Trophoblast cell (in vitro differentiated cells and primary cell): Measurements from ENCODE around the gene HOXA7.

Experiments
- DNase-seq, 2 donors: peaks; one replicate each; pipeline ENCODE4 v3.0.0-alpha.2; 2016
- H2AFZ ChIP-seq: 2 replicates; pipeline ENCODE4 v1.6.1; 2013; ENCODE audit warnings: low read length, moderate library complexity, mild to moderate bottlenecking; ENCODE audit not compliant: insufficient read depth, poor library complexity
- H2AK5ac ChIP-seq: 2 replicates; pipeline ENCODE4 v1.6.1; 2013; ENCODE audit warnings: mild to moderate bottlenecking, low read length
- H2BK120ac ChIP-seq: 2 replicates; pipeline ENCODE4 v1.6.1; 2013; ENCODE audit warnings: low read length, mild to moderate bottlenecking, moderate library complexity; ENCODE audit not compliant: insufficient read depth, poor library complexity
- H2BK12ac ChIP-seq: 2 replicates; pipeline ENCODE4 v1.6.1; 2013; ENCODE audit warnings: mild to moderate bottlenecking, low read length, moderate library complexity
- H2BK5ac ChIP-seq: 2 replicates; pipeline ENCODE4 v1.6.1; 2013; ENCODE audit warnings: low read length, low read depth, moderate library complexity, mild to moderate bottlenecking; ENCODE audit not compliant: poor library complexity
- H3K14ac ChIP-seq: 2 replicates; pipeline ENCODE4 v1.6.1; 2013; ENCODE audit warnings: mild to moderate bottlenecking, low read length
- H3K18ac ChIP-seq: 2 replicates; pipeline ENCODE4 v1.6.1; 2013; ENCODE audit warnings: mild to moderate bottlenecking, low read length
- H3K23ac ChIP-seq: 2 replicates; pipeline ENCODE4 v1.6.1; 2013; ENCODE audit warnings: low read length
- H3K27ac ChIP-seq: 2 replicates; pipeline ENCODE4 v1.5.1; 2013; ENCODE audit warnings: low read depth, mild to moderate bottlenecking, inconsistent platforms, low read length, moderate library complexity
- H3K27me3 ChIP-seq: 2 replicates; pipeline ENCODE4 v1.6.1; 2013; ENCODE audit warnings: inconsistent platforms, mild to moderate bottlenecking, low read length, moderate library complexity; ENCODE audit not compliant: insufficient read depth
- H3K36me3 ChIP-seq, 2 experiments: 1 replicate in 1 of 2; 2 replicates in 1 of 2; pipeline ENCODE4 v1.6.1; 2013; ENCODE audit warnings: low read length in 2 of 2, mild to moderate bottlenecking in 2 of 2, moderate library complexity in 1 of 2; ENCODE audit not compliant: insufficient read depth in 2 of 2, control insufficient read depth in 1 of 2
- H3K4ac ChIP-seq: 2 replicates; pipeline ENCODE4 v1.6.1; 2013; ENCODE audit warnings: low read depth, mild to moderate bottlenecking, low read length, moderate library complexity
- H3K4me1 ChIP-seq, 2 experiments: 1 replicate in 1 of 2; 2 replicates in 1 of 2; pipeline ENCODE4 v1.6.1; 2013; ENCODE audit warnings: low read length in 2 of 2, mild to moderate bottlenecking in 2 of 2, moderate library complexity in 1 of 2; ENCODE audit not compliant: insufficient read depth in 2 of 2, control insufficient read depth in 1 of 2
- H3K4me2 ChIP-seq: 2 replicates; pipeline ENCODE4 v1.6.1; 2013; ENCODE audit warnings: inconsistent platforms, mild to moderate bottlenecking, low read length, moderate library complexity
- H3K4me3 ChIP-seq: 2 replicates; pipeline ENCODE4 v1.5.1; 2013; ENCODE audit warnings: mild to moderate bottlenecking, low read depth, low read length, inconsistent platforms
- H3K79me1 ChIP-seq: one replicate; pipeline ENCODE4 v1.6.1; 2013; ENCODE audit warnings: low read length
- H3K79me2 ChIP-seq: 2 replicates; pipeline ENCODE4 v1.6.1; 2013; ENCODE audit warnings: low read length, mild to moderate bottlenecking; ENCODE audit not compliant: control insufficient read depth, insufficient read depth, poor library complexity
- H3K9ac ChIP-seq: 2 replicates; pipeline ENCODE4 v1.6.1; 2013; ENCODE audit warnings: mild to moderate bottlenecking, low read length
- H3K9me3 ChIP-seq: 2 replicates; pipeline ENCODE4 v1.6.1; 2013; ENCODE audit warnings: low read depth, mild to moderate bottlenecking, control low read depth, inconsistent platforms, low read length; ENCODE audit not compliant: insufficient read depth
- H4K12ac ChIP-seq: 2 replicates; pipeline ENCODE4 v1.6.1; 2013; ENCODE audit warnings: low read depth, mild to moderate bottlenecking, low read length, moderate library complexity
- H4K8ac ChIP-seq: 2 replicates; pipeline ENCODE4 v1.6.1; 2013; ENCODE audit warnings: low read depth, mild to moderate bottlenecking, low read length, moderate library complexity
- H4K91ac ChIP-seq: one replicate; pipeline ENCODE4 v1.6.1; 2013; ENCODE audit warnings: low read depth, mild to moderate bottlenecking, low read length, moderate library complexity
- WGBS: extraction: QIAGEN DNeasy Blood & Tissue Kit; methylation state at CpG from one replicate; pipeline ENCODE4 v1.1.7; 2013; ENCODE audit warnings: missing lambda C conversion rate; ENCODE audit not compliant: insufficient read length, insufficient coverage; ENCODE audit errors: extremely low coverage; 5-methylcytosine and 5-hydroxymethylcytosine counted together

HOXA7 gene

GRCh38 chr7:27147199-27148030 lies 9.1 kb downstream of the HOXA7 start, which contains the start of gene HOXA6:
HOXA6 (minus strand) TSS chr7:27147774; CDS start chr7:27147749, 25 bp downstream.
- H3K18ac ChIP-seq, result no peak within 1 kb of the TSS
- H3K23ac ChIP-seq, result no peak within 1 kb of the TSS
- no peak within 1 kb of the TSS for H3K4me2 ChIP-seq
- H4K8ac ChIP-seq, result no peak within 1 kb of the TSS
- WGBS, result no CpG with 5 or more reads among the region's 63 CpGs
- no peaks in the 10 kb centered on the region for H3K79me2 ChIP-seq
- peaks cover 90% of the 10 kb centered on the region for H3K27me3 ChIP-seq
- no peak within 1 kb of the TSS for H2BK5ac ChIP-seq
- no peak within 1 kb of the TSS for H4K12ac ChIP-seq
- peaks cover 3 to 11% of the 10 kb centered on the region in 2 experiments for H3K4me1 ChIP-seq
- H2BK12ac ChIP-seq, result no peak within 1 kb of the TSS
- no peaks in the 10 kb centered on the region for H3K36me3 ChIP-seq
- H2BK120ac ChIP-seq, result no peak within 1 kb of the TSS
- H3K4ac ChIP-seq, result no peak within 1 kb of the TSS
- H3K14ac ChIP-seq, result no peak within 1 kb of the TSS
- no peak within 1 kb of the TSS for H3K4me3 ChIP-seq
- H3K79me1 ChIP-seq, result no peaks in the 10 kb centered on the region
- H4K91ac ChIP-seq, result no peak within 1 kb of the TSS
- H2AFZ ChIP-seq, result no peak within 1 kb of the TSS
- peaks cover 42% of the 10 kb centered on the region for H3K9me3 ChIP-seq
- no peak within 1 kb of the TSS for H2AK5ac ChIP-seq
- DNase-seq, result no peak
- H3K9ac ChIP-seq, result no peak within 1 kb of the TSS
- no peak within 1 kb of the TSS for H3K27ac ChIP-seq

GRCh38 chr7:27146491-27147198 lies 9.8 kb downstream of the HOXA7 start:
- Histone ChIP-seq H3K14ac (no peak overlapping the region), H3K79me2 (no peaks in the 10 kb centered on the region), H2BK12ac (no peak overlapping the region), H2AFZ (no peak overlapping the region), H2BK5ac (no peak overlapping the region), H2BK120ac (no peak overlapping the region), H2AK5ac (no peak overlapping the region), H3K4ac (no peak overlapping the region), H3K23ac (no peak overlapping the region), H3K9ac (no peak overlapping the region), H4K8ac (no peak overlapping the region), H4K12ac (no peak overlapping the region), H3K4me3 (no peak overlapping the region), H3K27ac (no peak overlapping the region), H3K36me3 (no peaks in the 10 kb centered on the region), H3K4me1 (peaks cover 3 to 11% of the 10 kb centered on the region in 2 experiments), H3K18ac (no peak overlapping the region), H3K27me3 (peaks cover 90% of the 10 kb centered on the region), H3K79me1 (no peaks in the 10 kb centered on the region), H3K9me3 (peaks cover 42% of the 10 kb centered on the region), H3K4me2 (no peak overlapping the region), H4K91ac (no peak overlapping the region)
- DNase-seq, result no peak
- WGBS, result no CpG with 5 or more reads among the region's 5 CpGs

- H3K36me3 ChIP-seq, result no peaks in the 10 kb centered on the region
- no peaks in the 10 kb centered on the region for H3K79me2 ChIP-seq
- no peak overlapping the region for H3K4ac ChIP-seq
- no peak overlapping the region for H2AFZ ChIP-seq
- peaks cover 3 to 11% of the 10 kb centered on the region in 2 experiments for H3K4me1 ChIP-seq
- H3K4me3 ChIP-seq, result no peak overlapping the region
- H4K12ac ChIP-seq, result no peak overlapping the region
- no peak overlapping the region for H4K91ac ChIP-seq
- H2BK5ac ChIP-seq, result no peak overlapping the region
- H2BK12ac ChIP-seq, result no peak overlapping the region
- no peak overlapping the region for H4K8ac ChIP-seq
- WGBS, result no CpG with 5 or more reads among the region's 11 CpGs
- H3K23ac ChIP-seq, result no peak overlapping the region
- no peak overlapping the region for H3K14ac ChIP-seq
- H3K9ac ChIP-seq, result no peak overlapping the region
- no peak overlapping the region for H3K18ac ChIP-seq
- no peak overlapping the region for H3K27ac ChIP-seq
- no peak for DNase-seq
- H3K79me1 ChIP-seq, result no peaks in the 10 kb centered on the region
- no peak overlapping the region for H2AK5ac ChIP-seq
- peaks cover 42% of the 10 kb centered on the region for H3K9me3 ChIP-seq
- no peak overlapping the region for H3K4me2 ChIP-seq
- no peak overlapping the region for H2BK120ac ChIP-seq
- peaks cover 90% of the 10 kb centered on the region for H3K27me3 ChIP-seq
Observed at GRCh38 chr7:27145914-27146412, 10.5 kb downstream of the HOXA7 start.

- Histone ChIP-seq H3K14ac (no peak overlapping the region), H3K79me2 (no peaks in the 10 kb centered on the region), H3K27me3 (peaks cover 90% of the 10 kb centered on the region), H2AFZ (no peak overlapping the region), H3K4ac (no peak overlapping the region), H2BK120ac (no peak overlapping the region), H3K79me1 (no peaks in the 10 kb centered on the region), H2AK5ac (no peak overlapping the region), H4K8ac (no peak overlapping the region), H3K18ac (no peak overlapping the region), H3K9ac (no peak overlapping the region), H3K4me1 (peaks cover 3 to 11% of the 10 kb centered on the region in 2 experiments), H3K9me3 (peaks cover 38% of the 10 kb centered on the region), H4K12ac (no peak overlapping the region), H3K4me2 (no peak overlapping the region), H2BK5ac (no peak overlapping the region), H4K91ac (no peak overlapping the region), H3K23ac (no peak overlapping the region), H3K36me3 (no peaks in the 10 kb centered on the region), H3K27ac (no peak overlapping the region), H3K4me3 (no peak overlapping the region), H2BK12ac (no peak overlapping the region)
- DNase-seq, result no peak
- WGBS, result no CpG with 5 or more reads among the region's 47 CpGs
Observed at GRCh38 chr7:27145165-27145913, 11.1 kb downstream of the HOXA7 start.
